Activated CD4-positive, alpha-beta T cell treated with anti-CD3 and anti-CD28 coated beads for 36 hours (primary cell): Measurements from ENCODE around the gene NOXO1. TPM values are rescaled to one million over a fixed set of nuclear protein-coding genes. Genes with fewer than 3 reads are reported as not detected.
"Not testable (repeated sequence)": the region's sequence is repeated elsewhere in the genome, so short reads cannot be mapped to it uniquely, and the experiment has no call there.

Experiments used
- ATAC-seq: fragments of 200-7000 bp; cut with Tn5 transposase; one replicate; pipeline ENCODE4 v1.10.0; 2021; ENCODE audit warnings: mild to moderate bottlenecking, moderate library complexity
- CTCF ChIA-PET: fragments of 350-600 bp; sonication (Branson Sonifier 250); formaldehyde crosslinking; loops from one replicate; lab custom pipeline; 2021; ENCODE audit warnings: antibody characterized with exemption; lab: Charles Lee
- POLR2A ChIA-PET: fragments of 350-600 bp; sonication (Branson Sonifier 250); formaldehyde crosslinking; loops from one replicate; lab custom pipeline; 2021; ENCODE audit warnings: antibody characterized with exemption, inconsistent platforms; lab: Charles Lee
- DNase-seq: peaks from one replicate; pipeline ENCODE4 v3.0.0-alpha.2; 2020
- H3K27ac Mint-ChIP-seq: one replicate; pipeline ENCODE4 v1.8.0; 2021; ENCODE audit warnings: mixed read lengths
- H3K27me3 Mint-ChIP-seq: one replicate; pipeline ENCODE4 v1.8.0; 2021; ENCODE audit warnings: mixed read lengths
- H3K36me3 Mint-ChIP-seq: one replicate; pipeline ENCODE4 v1.8.0; 2021; ENCODE audit warnings: low read depth, mixed read lengths
- H3K4me1 Mint-ChIP-seq: one replicate; pipeline ENCODE4 v1.8.0; 2021; ENCODE audit warnings: mixed read lengths
- H3K4me3 Mint-ChIP-seq: one replicate; pipeline ENCODE4 v1.8.0; 2021; ENCODE audit warnings: mild to moderate bottlenecking, moderate library complexity, mixed read lengths
- H3K9me3 Mint-ChIP-seq: one replicate; pipeline ENCODE4 v1.8.0; 2021; ENCODE audit warnings: low read depth, mixed read lengths
- intact Hi-C, 2 experiments: fragments of 100-400 bp; cut with DNase I in 1 of 2; cut with micrococcal nuclease in 1 of 2; formaldehyde crosslinking; loops; one replicate each; pipeline versions ENCODE4 v1.14.2 to v1.15.1; 2022 to 2024; cut with DNase I, micrococcal nuclease
- total RNA-seq, 2 experiments: library from RNA; stranded (reverse); gene quantifications; one replicate each; pipeline ENCODE4 v1.2.3, GENCODE V29; 2021

The NOXO1 gene
- total RNA-seq, 2 experiments from 2014 or later = not detected

- Mint-ChIP-seq H3K4me3 (peak overlapping the region; percentile 99), H3K36me3 (peaks cover 36% of the 10 kb centered on the region), H3K9me3 (no peaks in the 10 kb centered on the region), H3K4me1 (peaks cover 16% of the 10 kb centered on the region), H3K27me3 (no peaks in the 10 kb centered on the region), H3K27ac (peak overlapping the region; percentile 31)
- intact Hi-C loops = loop anchor here (1.0 to 5.0 kb wide), 6 partner anchors 12 to 552 kb away; partner anchors contain the start of genes GFER (in 1 of the 2), NTHL1 (in 1 of the 2), RNPS1 (in 1 of the 2) and SYNGR3 (in 1 of the 2)
- ATAC-seq = peak; percentile 3
- DNase-seq = peak; percentile 47
- POLR2A ChIA-PET = interaction anchor here (0.8 to 2.3 kb wide), 2 partner anchors 12 to 29 kb away, joined by 5 to 14 read pairs; partner anchors contain the start of gene MSRB1
- CTCF ChIA-PET = interaction anchor here (0.9 to 1.0 kb wide), 2 partner anchors 10 to 12 kb away, joined by 3 read pairs; partner anchors contain the start of gene GFER
These were observed 8.8 kb downstream of the NOXO1 start for GRCh38 chr16:1972490-1972877.

- DNase-seq = peak; percentile 98
- Mint-ChIP-seq H3K27ac (peak within 1 kb of the TSS; percentile 99), H3K4me1 (peaks cover 16% of the 10 kb centered on the region), H3K27me3 (no peaks in the 10 kb centered on the region), H3K36me3 (peaks cover 33% of the 10 kb centered on the region), H3K4me3 (peak within 1 kb of the TSS; percentile 99), H3K9me3 (no peaks in the 10 kb centered on the region)
- POLR2A ChIA-PET = interaction anchor here (0.8 to 2.3 kb wide), 4 partner anchors 11 to 189 kb away, joined by 5 to 14 read pairs (median 7); partner anchors contain the start of genes MSRB1, NUBP2, SPSB3 and TRAF7
- intact Hi-C loops = loop anchor here (1.0 to 5.0 kb wide), 10 partner anchors 12 to 552 kb away; partner anchors contain the start of genes MSRB1 (in 2 of the 2), E4F1 (in 1 of the 2), GFER (in 1 of the 2) and NTHL1 (in 1 of the 2)
- ATAC-seq = peak; percentile 97
- CTCF ChIA-PET = interaction anchor here (0.9 to 1.8 kb wide), 5 partner anchors 11 to 29 kb away, joined by 3 to 8 read pairs (median 4); partner anchors contain the start of genes GFER and MSRB1
These were observed 9.3 kb downstream of the NOXO1 start, which contains the start of gene TBL3 for GRCh38 chr16:1971796-1972489. Gene TBL3, plus strand, starts transcription at chr16:1972053. Its CDS starts 112 bp downstream, at chr16:1972165.

- Mint-ChIP-seq H3K27ac (no peak overlapping the region), H3K4me1 (peaks cover 26% of the 10 kb centered on the region), H3K9me3 (no peaks in the 10 kb centered on the region), H3K27me3 (no peaks in the 10 kb centered on the region), H3K36me3 (peaks cover 37% of the 10 kb centered on the region), H3K4me3 (no peak overlapping the region)
- CTCF ChIA-PET = no interaction called here
- POLR2A ChIA-PET = no interaction called here
- ATAC-seq (no peak), DNase-seq (no peak)
- intact Hi-C loops = no loop called here
These were observed 12.9 kb downstream of the NOXO1 start for GRCh38 chr16:1968146-1968953.

- H3K4me3 Mint-ChIP-seq = peak within 1 kb of the TSS; percentile 96
- ChIA-PET CTCF (interaction anchor here (0.7 to 1.1 kb wide), 2 partner anchors 21 to 38 kb away, joined by 3 read pairs; no protein-coding TSS in a partner anchor), POLR2A (interaction anchor here (0.6 to 0.8 kb wide), 3 partner anchors 24 to 187 kb away, joined by 3 read pairs; partner anchors contain the start of gene MSRB1)
- no peaks in the 10 kb centered on the region for H3K27me3 Mint-ChIP-seq
- intact Hi-C loops = no loop called here
- H3K4me1 Mint-ChIP-seq = peaks cover 33% of the 10 kb centered on the region
- peak within 1 kb of the TSS; percentile 94 for H3K27ac Mint-ChIP-seq
- no peak for ATAC-seq
- H3K9me3 Mint-ChIP-seq = no peaks in the 10 kb centered on the region
- no peak for DNase-seq
- H3K36me3 Mint-ChIP-seq = peaks cover 48% of the 10 kb centered on the region
These were observed 14.8 kb downstream of the NOXO1 start, which contains the start of gene RNF151 for GRCh38 chr16:1966460-1966859. Gene RNF151, plus strand, starts transcription at chr16:1966856. Its CDS starts 26 bp downstream, at chr16:1966882.

- Mint-ChIP-seq H3K27me3 (no peaks in the 10 kb centered on the region), H3K36me3 (peaks cover 49% of the 10 kb centered on the region), H3K27ac (peak overlapping the region; percentile 94), H3K9me3 (no peaks in the 10 kb centered on the region), H3K4me1 (peaks cover 35% of the 10 kb centered on the region), H3K4me3 (peak overlapping the region; percentile 96)
- ATAC-seq (no peak), DNase-seq (no peak)
- CTCF ChIA-PET = interaction anchor here (0.7 to 1.4 kb wide), 5 partner anchors 20 to 183 kb away, joined by 3 to 4 read pairs (median 3); partner anchors contain the start of genes NUBP2, SPSB3 and TSC2
- intact Hi-C loops = loop anchor here in 1 of 2 experiments (2.0 kb wide), 2 partner anchors 81 to 353 kb away; partner anchors contain the start of genes CRAMP1, IFT140, NTHL1 and TSC2
- POLR2A ChIA-PET = interaction anchor here (0.6 to 1.4 kb wide), 20 partner anchors 16 to 787 kb away, joined by 3 to 14 read pairs (median 4); partner anchors contain the start of genes GFER, JPT2, MSRB1 and NOXO1
These were observed 15.8 kb downstream of the NOXO1 start for GRCh38 chr16:1965396-1966001.

GRCh38 chr16:1964506-1965395 lies 16.5 kb downstream of the NOXO1 start, which contains the start of gene RPS2:
Gene RPS2, minus strand, starts transcription at chr16:1964826. Its CDS starts 201 bp downstream, at chr16:1964625.
- peaks cover 53% of the 10 kb centered on the region for H3K36me3 Mint-ChIP-seq
- intact Hi-C loops = loop anchor here (1.0 to 5.0 kb wide), 9 partner anchors 21 to 655 kb away; partner anchors contain the start of genes CRAMP1 (in 1 of the 2), FAHD1 (in 1 of the 2), IFT140 (in 1 of the 2) and MSRB1 (in 1 of the 2)
- DNase-seq (peak; percentile 100), ATAC-seq (peak; percentile 81)
- peak within 1 kb of the TSS; percentile 96 for H3K4me3 Mint-ChIP-seq
- H3K9me3 Mint-ChIP-seq = no peaks in the 10 kb centered on the region
- H3K27me3 Mint-ChIP-seq = no peaks in the 10 kb centered on the region
- CTCF ChIA-PET = interaction anchor here (0.6 to 1.4 kb wide), 5 partner anchors 11 to 182 kb away, joined by 3 to 5 read pairs (median 3); partner anchors contain the start of genes NUBP2, SPSB3 and TSC2
- POLR2A ChIA-PET = interaction anchor here (0.6 to 1.4 kb wide), 22 partner anchors 10 to 788 kb away, joined by 3 to 14 read pairs (median 4); partner anchors contain the start of genes EME2, GFER, JPT2 and MAPK8IP3
- H3K4me1 Mint-ChIP-seq = peaks cover 38% of the 10 kb centered on the region
- peak within 1 kb of the TSS; percentile 99 for H3K27ac Mint-ChIP-seq

GRCh38 chr16:1963806-1964505 lies 17.3 kb downstream of the NOXO1 start:
- POLR2A ChIA-PET = interaction anchor here (0.7 to 1.4 kb wide), 16 partner anchors 11 to 789 kb away, joined by 3 to 14 read pairs (median 4); partner anchors contain the start of genes EME2, GFER, MAPK8IP3 and MRPS34
- Mint-ChIP-seq H3K27ac (peak overlapping the region; percentile 99), H3K4me1 (peaks cover 38% of the 10 kb centered on the region), H3K4me3 (peak overlapping the region; percentile 96), H3K27me3 (no peaks in the 10 kb centered on the region), H3K9me3 (no peaks in the 10 kb centered on the region), H3K36me3 (peaks cover 53% of the 10 kb centered on the region)
- ATAC-seq = peak; percentile 0
- intact Hi-C loops = loop anchor here (1.0 to 5.0 kb wide), 9 partner anchors 21 to 655 kb away; partner anchors contain the start of genes CRAMP1 (in 1 of the 2), FAHD1 (in 1 of the 2), IFT140 (in 1 of the 2) and MSRB1 (in 1 of the 2)
- CTCF ChIA-PET = interaction anchor here (0.6 to 1.4 kb wide), 4 partner anchors 11 to 181 kb away, joined by 3 to 5 read pairs (median 4); partner anchors contain the start of genes NUBP2, SPSB3 and TSC2
- peak; percentile 36 for DNase-seq

- DNase-seq, CTCF ChIA-PET, H3K27me3 Mint-ChIP-seq, H3K9me3 Mint-ChIP-seq, ATAC-seq: not testable (repeated sequence)
- Mint-ChIP-seq H3K36me3 (peaks cover 49% of the 10 kb centered on the region), H3K4me1 (peaks cover 38% of the 10 kb centered on the region), H3K4me3 (peak overlapping the region; percentile 96), H3K27ac (peak overlapping the region; percentile 99)
- POLR2A ChIA-PET = interaction anchor here (1.7 to 2.5 kb wide), 2 partner anchors 9 to 19 kb away, joined by 9 to 14 read pairs; partner anchors contain the start of genes MSRB1 and TBL3
- intact Hi-C loops = loop anchor here in 1 of 2 experiments (5.0 kb wide), 1 partner anchor 45 kb away; the partner anchor contains the start of gene ZNF598
These were observed 18.8 kb downstream of the NOXO1 start for GRCh38 chr16:1962161-1963153.
